ENCODE measurements around the gene ZNF664. TPM values are rescaled to one million over a fixed set of nuclear protein-coding genes. Genes with fewer than 3 reads are reported as not detected.

ZNF664 gene
- total RNA-seq, 1 donor from 2014 or later = 67.6 TPM

DNA sequence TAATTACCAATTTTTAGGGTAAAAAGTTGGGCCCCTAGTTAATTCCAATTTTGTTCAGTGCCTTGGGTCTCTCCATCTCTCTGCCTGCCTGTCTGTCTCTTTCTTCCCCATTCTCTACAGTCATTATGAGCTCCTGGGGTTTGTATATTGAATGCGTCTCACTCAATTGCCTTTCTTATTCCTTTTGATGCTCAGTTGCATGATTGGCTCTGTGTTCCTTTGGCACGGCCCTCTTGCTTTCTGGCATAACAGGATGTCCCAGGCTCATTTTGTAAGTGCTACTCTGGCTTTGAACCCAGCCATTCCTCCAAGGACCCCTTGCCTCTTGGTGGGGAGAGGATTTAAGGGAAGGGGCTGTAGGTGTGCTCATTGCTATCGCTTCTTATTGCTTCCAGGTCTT lies 35.6 kb downstream of the ZNF664 start:
- H3K4me3 ChIP-seq (ENCODE audit: insufficient read depth, low read depth, low read length) = no peak overlapping the region
- Mint-ChIP-seq H3K27ac (ENCODE audit: unreplicated experiment) (no peak overlapping the region), H3K27me3 (ENCODE audit: low read depth, unreplicated experiment) (no peaks in the 10 kb centered on the region), H3K4me1 (ENCODE audit: low read depth, unreplicated experiment) (peaks cover 17% of the 10 kb centered on the region), H3K4me3 (ENCODE audit: unreplicated experiment) (no peak overlapping the region), H3K9me3 (ENCODE audit: unreplicated experiment) (no peaks in the 10 kb centered on the region), H3K36me3 (ENCODE audit: low read depth, unreplicated experiment) (peaks cover 20% of the 10 kb centered on the region)
- FAIRE-seq = no peak
- no peak overlapping the region for H3K9ac ChIP-seq (ENCODE audit: low read length)
- no peaks in the 10 kb centered on the region for H3K4me1 ChIP-seq (ENCODE audit: insufficient read depth, low read length)
- no peak for DNase-seq (ENCODE audit: low read depth)
- peaks cover 42% of the 10 kb centered on the region for H4K20me1 ChIP-seq (ENCODE audit: insufficient read depth, low read length)
- peaks cover 21% of the 10 kb centered on the region for H3K36me3 ChIP-seq (ENCODE audit: insufficient read depth, low read length)
- peaks cover 12% of the 10 kb centered on the region for H3K79me2 ChIP-seq (ENCODE audit: insufficient read depth, low read length)
- H3K27ac ChIP-seq (ENCODE audit: low read depth, low read length) = no peak overlapping the region
- H3K9me3 ChIP-seq (ENCODE audit: insufficient read depth, low read depth, low read length) = no peaks in the 10 kb centered on the region
- no peak overlapping the region for H3K4me2 ChIP-seq (ENCODE audit: low read length)
- no peaks in the 10 kb centered on the region for H3K27me3 ChIP-seq (ENCODE audit: insufficient read depth, low read length)
- TF ChIP-seq EZH2 (IDR thresholded peaks at IDR 0.05; ENCODE audit: insufficient read depth, low read length) = no peak
- TF ChIP-seq, protein P1, sequence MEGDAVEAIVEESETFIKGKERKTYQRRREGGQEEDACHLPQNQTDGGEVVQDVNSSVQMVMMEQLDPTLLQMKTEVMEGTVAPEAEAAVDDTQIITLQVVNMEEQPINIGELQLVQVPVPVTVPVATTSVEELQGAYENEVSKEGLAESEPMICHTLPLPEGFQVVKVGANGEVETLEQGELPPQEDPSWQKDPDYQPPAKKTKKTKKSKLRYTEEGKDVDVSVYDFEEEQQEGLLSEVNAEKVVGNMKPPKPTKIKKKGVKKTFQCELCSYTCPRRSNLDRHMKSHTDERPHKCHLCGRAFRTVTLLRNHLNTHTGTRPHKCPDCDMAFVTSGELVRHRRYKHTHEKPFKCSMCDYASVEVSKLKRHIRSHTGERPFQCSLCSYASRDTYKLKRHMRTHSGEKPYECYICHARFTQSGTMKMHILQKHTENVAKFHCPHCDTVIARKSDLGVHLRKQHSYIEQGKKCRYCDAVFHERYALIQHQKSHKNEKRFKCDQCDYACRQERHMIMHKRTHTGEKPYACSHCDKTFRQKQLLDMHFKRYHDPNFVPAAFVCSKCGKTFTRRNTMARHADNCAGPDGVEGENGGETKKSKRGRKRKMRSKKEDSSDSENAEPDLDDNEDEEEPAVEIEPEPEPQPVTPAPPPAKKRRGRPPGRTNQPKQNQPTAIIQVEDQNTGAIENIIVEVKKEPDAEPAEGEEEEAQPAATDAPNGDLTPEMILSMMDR (IDR thresholded peaks at IDR 0.05; ENCODE audit: insufficient read depth, low read depth, low read length) = no peak
- H2AFZ ChIP-seq (ENCODE audit: low read depth, low read length) = no peak overlapping the region

DNA sequence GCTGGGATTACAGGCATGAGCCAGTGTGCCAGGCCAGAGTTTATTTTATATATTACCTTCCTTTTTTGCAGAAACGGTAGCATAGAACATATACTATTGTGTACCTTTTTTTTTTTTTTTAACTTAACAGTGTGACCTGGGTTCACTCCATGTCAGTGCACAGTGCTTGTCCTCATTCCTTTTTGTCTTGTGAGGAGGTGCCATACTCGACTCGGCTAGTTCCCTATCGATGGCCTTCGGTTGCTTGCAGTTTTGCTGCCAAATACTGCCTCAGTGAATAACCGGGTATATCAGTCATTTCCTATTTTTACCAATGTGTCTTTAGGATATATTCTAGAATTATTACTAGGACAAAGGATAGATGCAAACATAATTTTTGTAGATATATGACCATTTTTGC lies 36.8 kb downstream of the ZNF664 start:
- H3K4me3 ChIP-seq (ENCODE audit: insufficient read depth, low read depth, low read length) = no peak overlapping the region
- H2AFZ ChIP-seq (ENCODE audit: low read depth, low read length) = no peak overlapping the region
- no peaks in the 10 kb centered on the region for H3K27me3 Mint-ChIP-seq (ENCODE audit: low read depth, unreplicated experiment)
- peaks cover 20% of the 10 kb centered on the region for H3K36me3 Mint-ChIP-seq (ENCODE audit: low read depth, unreplicated experiment)
- H3K27ac ChIP-seq (ENCODE audit: low read depth, low read length) = no peak overlapping the region
- H3K4me2 ChIP-seq (ENCODE audit: low read length) = no peak overlapping the region
- no peak for DNase-seq (ENCODE audit: low read depth)
- H3K36me3 ChIP-seq (ENCODE audit: insufficient read depth, low read length) = peaks cover 21% of the 10 kb centered on the region
- H3K4me1 ChIP-seq (ENCODE audit: insufficient read depth, low read length) = no peaks in the 10 kb centered on the region
- H4K20me1 ChIP-seq (ENCODE audit: insufficient read depth, low read length) = peaks cover 35% of the 10 kb centered on the region
- no peak overlapping the region for H3K9ac ChIP-seq (ENCODE audit: low read length)
- FAIRE-seq = no peak
- H3K27ac Mint-ChIP-seq (ENCODE audit: unreplicated experiment) = no peak overlapping the region
- H3K4me1 Mint-ChIP-seq (ENCODE audit: low read depth, unreplicated experiment) = peaks cover 17% of the 10 kb centered on the region
- H3K9me3 ChIP-seq (ENCODE audit: insufficient read depth, low read depth, low read length) = no peaks in the 10 kb centered on the region
- H3K4me3 Mint-ChIP-seq (ENCODE audit: unreplicated experiment) = no peak overlapping the region
- H3K79me2 ChIP-seq (ENCODE audit: insufficient read depth, low read length) = peaks cover 12% of the 10 kb centered on the region
- no peaks in the 10 kb centered on the region for H3K27me3 ChIP-seq (ENCODE audit: insufficient read depth, low read length)
- no peak for TF ChIP-seq EZH2 (IDR thresholded peaks at IDR 0.05; ENCODE audit: insufficient read depth, low read length)
- TF ChIP-seq, protein P1 (IDR thresholded peaks at IDR 0.05; ENCODE audit: insufficient read depth, low read depth, low read length) = no peak
- H3K9me3 Mint-ChIP-seq (ENCODE audit: unreplicated experiment) = no peaks in the 10 kb centered on the region

DNA sequence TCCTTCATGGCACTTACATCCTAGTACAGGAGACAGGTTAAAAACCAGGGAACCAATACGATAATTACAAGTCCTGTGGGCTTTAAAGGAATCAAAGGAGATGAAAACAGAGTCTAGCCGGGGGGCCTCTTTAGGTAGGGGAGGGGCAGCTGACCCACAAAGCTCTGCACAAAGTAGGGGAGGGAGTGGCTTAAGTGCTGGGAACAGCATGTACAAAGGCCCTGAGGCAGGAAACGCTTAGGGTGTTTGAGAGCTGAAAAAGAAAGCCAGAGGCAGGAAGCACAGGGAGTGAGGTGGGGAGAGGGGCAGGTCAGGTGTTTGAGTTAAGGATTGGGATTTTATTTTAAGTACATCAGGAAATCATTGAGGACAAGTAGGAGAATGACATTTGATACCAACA lies 37.7 kb downstream of the ZNF664 start:
- Histone ChIP-seq H3K27me3 (ENCODE audit: insufficient read depth, low read length) (no peaks in the 10 kb centered on the region), H3K27ac (ENCODE audit: low read depth, low read length) (no peak overlapping the region), H3K4me3 (ENCODE audit: insufficient read depth, low read depth, low read length) (no peak overlapping the region), H3K79me2 (ENCODE audit: insufficient read depth, low read length) (peaks cover 11% of the 10 kb centered on the region), H3K9ac (ENCODE audit: low read length) (no peak overlapping the region), H4K20me1 (ENCODE audit: insufficient read depth, low read length) (peaks cover 30% of the 10 kb centered on the region), H3K4me1 (ENCODE audit: insufficient read depth, low read length) (no peaks in the 10 kb centered on the region), H2AFZ (ENCODE audit: low read depth, low read length) (no peak overlapping the region), H3K36me3 (ENCODE audit: insufficient read depth, low read length) (peaks cover 21% of the 10 kb centered on the region), H3K9me3 (ENCODE audit: insufficient read depth, low read depth, low read length) (no peaks in the 10 kb centered on the region), H3K4me2 (ENCODE audit: low read length) (no peak overlapping the region)
- FAIRE-seq (no peak), DNase-seq (ENCODE audit: low read depth) (no peak)
- H3K36me3 Mint-ChIP-seq (ENCODE audit: low read depth, unreplicated experiment) = peaks cover 20% of the 10 kb centered on the region
- no peaks in the 10 kb centered on the region for H3K27me3 Mint-ChIP-seq (ENCODE audit: low read depth, unreplicated experiment)
- no peak for TF ChIP-seq EZH2 (IDR thresholded peaks at IDR 0.05; ENCODE audit: insufficient read depth, low read length)
- TF ChIP-seq, protein P1 (IDR thresholded peaks at IDR 0.05; ENCODE audit: insufficient read depth, low read depth, low read length) = no peak
- no peak overlapping the region for H3K4me3 Mint-ChIP-seq (ENCODE audit: unreplicated experiment)
- H3K4me1 Mint-ChIP-seq (ENCODE audit: low read depth, unreplicated experiment) = peaks cover 17% of the 10 kb centered on the region
- no peaks in the 10 kb centered on the region for H3K9me3 Mint-ChIP-seq (ENCODE audit: unreplicated experiment)
- H3K27ac Mint-ChIP-seq (ENCODE audit: unreplicated experiment) = no peak overlapping the region

Data from astrocyte (in vitro differentiated cells and primary cell).